CD4-positive, alpha-beta T cell treated with Interleukin-10 for 1 hour (primary cell): ENCODE results near the gene METTL18.

Experiments
- DNase-seq: peaks from one replicate; pipeline ENCODE4 v3.0.0-alpha.2; 2020

Gene METTL18

GRCh38 chr1:169784102-169784501 is 10.6 kb downstream of the METTL18 start:
- DNase-seq = no peak

- DNase-seq = no peak
Measured at GRCh38 chr1:169782596-169782995, 12.1 kb downstream of the METTL18 start.

- DNase-seq = no peak
Measured at GRCh38 chr1:169779970-169780369, 14.7 kb downstream of the METTL18 start.

DNA sequence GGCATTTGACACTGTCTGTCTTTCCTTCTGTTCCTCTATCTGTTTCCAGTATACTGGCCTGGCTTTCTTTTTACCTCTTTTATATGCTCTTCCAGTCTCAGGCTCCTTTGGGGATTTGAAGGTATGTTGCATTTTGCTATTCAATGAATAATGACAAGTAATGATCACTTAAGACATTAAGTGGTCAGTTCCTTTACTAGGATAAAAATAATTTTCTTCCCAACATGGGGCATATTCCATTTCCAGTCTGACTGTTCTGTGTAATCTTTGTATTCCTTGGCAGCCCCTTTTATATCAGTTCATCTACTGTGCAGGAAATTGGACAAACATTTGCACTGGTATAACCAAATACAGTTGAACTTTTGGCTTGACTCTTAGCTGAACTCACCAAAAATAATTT is 15.6 kb downstream of the METTL18 start:
- no peak for DNase-seq

GRCh38 chr1:169776440-169776839 is 18.3 kb downstream of the METTL18 start:
- no peak for DNase-seq

DNA sequence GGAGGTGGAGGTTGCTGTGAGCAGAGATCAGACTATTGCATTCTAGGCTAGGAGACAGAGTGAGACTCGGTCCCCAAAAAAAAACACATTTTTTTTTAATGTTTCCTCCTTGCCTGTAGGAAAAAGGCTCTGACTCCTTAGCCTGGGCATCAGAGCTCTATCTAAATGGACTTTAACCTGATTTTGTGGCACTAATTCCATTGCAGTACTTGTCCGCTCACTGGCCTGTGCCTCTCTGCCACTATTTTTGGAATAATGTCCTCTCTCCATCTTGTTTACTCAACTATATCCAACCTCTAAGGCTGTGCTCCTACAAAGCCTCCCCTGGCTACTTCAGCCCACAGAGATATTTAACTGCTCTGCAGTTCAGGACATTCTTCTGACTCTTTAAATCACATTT is 26.5 kb downstream of the METTL18 start:
- DNase-seq = no peak

DNA sequence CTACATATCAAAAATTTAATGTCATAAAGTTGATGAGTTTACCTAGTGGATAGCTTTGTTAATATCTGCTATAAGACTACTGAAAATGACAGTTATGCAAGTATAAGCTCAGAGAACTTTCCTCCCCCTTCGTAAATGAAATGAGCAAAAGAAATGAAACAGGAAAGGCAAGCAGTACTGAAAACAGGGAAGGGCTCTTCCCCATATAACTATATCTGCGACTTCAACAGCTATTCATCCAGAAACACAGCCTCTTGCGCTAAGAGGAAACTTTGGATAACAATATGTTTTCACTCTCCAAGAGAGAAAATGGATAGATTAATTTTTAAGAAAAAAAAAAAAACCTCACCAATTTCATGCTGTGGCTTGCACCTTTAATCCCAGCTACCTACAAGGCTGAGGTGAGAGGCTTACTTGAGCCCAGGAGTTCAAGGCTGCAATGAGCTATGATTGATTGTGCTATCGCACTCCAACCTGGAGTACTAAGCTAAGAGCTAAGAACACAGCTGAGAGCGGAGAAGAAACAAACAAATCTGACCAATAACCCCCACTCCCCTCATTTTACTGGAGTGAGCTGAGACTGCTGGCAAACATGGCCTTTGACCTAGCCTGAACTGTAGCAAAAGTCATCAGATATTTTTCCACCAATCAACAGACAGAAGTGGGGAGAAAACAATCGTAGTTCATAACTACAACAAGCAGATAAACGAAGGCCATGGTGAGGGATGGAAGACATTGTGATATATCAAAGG is 29.0 kb downstream of the METTL18 start:
- no peak for DNase-seq

DNA sequence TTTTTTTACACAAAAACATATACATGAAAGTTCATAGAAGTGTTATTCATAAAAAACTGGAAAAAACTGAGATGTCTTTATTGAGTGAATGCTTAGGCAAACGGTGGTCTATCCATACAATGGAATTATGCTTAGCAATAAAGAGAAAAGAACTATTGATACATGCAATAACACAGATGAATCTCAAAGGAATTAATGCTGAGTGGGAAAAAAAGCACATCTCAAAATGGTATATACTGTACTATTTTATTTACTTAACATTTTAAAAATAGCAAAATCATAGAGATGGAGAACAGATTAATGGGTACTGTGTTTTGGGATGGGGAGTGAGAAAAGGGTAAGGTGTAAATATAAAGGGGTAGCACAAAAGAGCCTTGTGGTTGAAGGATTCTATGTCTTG is 29.8 kb downstream of the METTL18 start:
- DNase-seq = no peak

- DNase-seq = no peak
Measured at GRCh38 chr1:169762699-169763098, 32.0 kb downstream of the METTL18 start.

- DNase-seq = no peak
Measured at GRCh38 chr1:169759038-169759437, 35.7 kb downstream of the METTL18 start.

- DNase-seq = no peak
Measured at GRCh38 chr1:169753549-169753948, 41.2 kb downstream of the METTL18 start.

- no peak for DNase-seq
Measured at GRCh38 chr1:169750041-169750440, 44.7 kb downstream of the METTL18 start.

DNA sequence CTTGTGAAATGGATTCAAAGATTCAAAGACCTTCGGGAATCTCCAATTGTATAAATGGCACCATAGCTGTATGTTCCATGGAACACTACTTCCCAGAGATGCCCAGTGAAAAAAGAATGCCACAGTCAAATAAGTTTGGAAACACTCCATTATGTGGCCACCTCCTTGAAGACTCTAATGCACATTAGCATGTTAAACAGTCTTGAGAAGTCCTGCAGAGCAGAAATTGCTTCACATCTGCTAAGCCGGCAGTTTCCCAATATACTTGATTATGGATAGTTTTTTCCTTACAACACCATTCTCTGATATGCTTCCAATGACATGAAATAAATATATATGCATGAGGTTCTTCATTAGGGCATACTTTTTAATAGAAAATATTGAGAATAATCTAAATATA is 48.2 kb downstream of the METTL18 start:
- DNase-seq = no peak

DNA sequence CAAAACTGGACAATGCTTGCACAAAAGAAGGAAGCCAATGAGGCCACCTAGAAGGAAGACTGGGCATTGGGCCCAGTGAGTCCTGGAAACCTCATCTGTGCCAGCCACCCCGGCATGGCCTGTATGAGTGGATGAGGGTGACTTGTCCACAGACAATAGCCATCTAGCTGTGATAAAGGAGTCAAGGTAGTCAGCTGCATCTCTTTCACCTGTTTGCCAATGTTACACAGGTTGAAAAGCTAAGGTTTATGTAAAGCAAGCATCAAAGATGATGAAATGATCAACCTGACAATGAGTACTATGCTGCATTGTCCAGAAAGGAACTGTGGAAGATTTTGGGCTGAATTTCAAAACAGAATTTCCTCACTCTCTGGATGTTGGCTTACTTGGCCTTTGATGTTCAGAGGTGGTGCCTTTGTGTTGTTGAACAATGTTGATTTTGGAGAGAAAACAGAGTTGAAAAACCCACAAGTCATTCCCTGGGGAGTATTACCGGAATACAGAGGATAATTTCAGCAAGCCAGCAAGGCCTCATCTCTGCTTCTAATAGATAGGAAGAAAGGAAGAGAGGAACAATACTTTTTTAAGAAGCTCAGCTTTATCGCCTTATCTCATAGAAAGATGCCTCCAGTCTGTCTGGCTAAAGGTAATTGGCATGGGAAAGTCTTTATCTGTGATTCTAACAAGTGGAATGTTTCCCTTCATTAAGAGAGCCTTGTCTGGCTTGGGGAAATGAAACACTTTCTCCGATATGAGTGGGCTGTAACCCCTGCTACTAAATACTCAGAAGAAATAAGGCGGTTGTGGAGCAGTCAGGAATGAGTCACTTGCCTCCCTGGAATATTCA is 49.5 kb downstream of the METTL18 start:
- no peak for DNase-seq
